B cell (primary cell): ENCODE measurements around the gene SNAPC3.

Experiments used
- EZH2 ChIP-seq: IDR thresholded peaks from 2 replicates; pipeline ENCODE4 v1.6.1; 2012; ENCODE audit warnings: borderline replicate concordance, low read depth, mild to moderate bottlenecking, moderate library complexity, low read length; ENCODE audit not compliant: insufficient read depth, poor library complexity, severe bottlenecking
- TF ChIP-seq, protein P1 (sequence below): fragments of 200-600 bp; IDR thresholded peaks from one replicate; pipeline ENCODE4 v1.8.0; 2022; ENCODE audit warnings: antibody characterized with exemption, mild to moderate bottlenecking

DNA sequence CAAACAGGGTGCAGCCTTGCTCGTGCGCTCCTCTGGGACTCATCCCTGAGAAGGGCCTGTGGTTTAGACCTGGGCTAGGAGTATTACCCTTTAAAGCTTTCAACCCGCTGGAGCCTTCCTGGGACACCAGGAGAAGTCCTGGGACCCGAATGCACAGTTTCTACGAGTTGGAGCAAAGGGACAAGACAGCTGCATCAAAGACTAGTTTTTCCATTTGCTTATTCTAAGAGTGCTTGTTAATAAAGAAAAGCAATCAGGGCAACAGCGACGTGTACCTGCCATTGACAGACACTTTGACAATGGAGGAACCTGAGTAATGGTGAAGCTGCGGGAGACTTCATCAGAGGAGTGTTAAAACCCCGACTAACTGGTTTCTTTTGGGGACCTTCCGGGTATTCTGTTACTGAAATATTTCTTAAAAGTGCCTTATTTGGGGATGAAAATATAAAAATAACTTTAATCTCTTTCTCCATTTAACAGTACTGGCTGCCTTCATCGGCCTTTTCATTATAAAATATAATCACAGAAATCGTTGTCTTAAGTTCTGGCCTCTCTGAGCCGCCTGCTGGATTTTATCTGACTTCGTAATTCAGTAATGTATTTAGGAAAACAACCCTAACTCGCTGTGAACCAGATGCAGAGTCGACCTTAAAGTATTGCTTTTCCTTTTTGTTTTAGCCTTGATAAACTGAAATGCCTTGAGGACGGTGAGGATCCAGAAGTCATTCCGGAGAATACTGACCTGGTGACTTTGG lies 732 bp downstream of the SNAPC3 start:
- TF ChIP-seq, protein P1, sequence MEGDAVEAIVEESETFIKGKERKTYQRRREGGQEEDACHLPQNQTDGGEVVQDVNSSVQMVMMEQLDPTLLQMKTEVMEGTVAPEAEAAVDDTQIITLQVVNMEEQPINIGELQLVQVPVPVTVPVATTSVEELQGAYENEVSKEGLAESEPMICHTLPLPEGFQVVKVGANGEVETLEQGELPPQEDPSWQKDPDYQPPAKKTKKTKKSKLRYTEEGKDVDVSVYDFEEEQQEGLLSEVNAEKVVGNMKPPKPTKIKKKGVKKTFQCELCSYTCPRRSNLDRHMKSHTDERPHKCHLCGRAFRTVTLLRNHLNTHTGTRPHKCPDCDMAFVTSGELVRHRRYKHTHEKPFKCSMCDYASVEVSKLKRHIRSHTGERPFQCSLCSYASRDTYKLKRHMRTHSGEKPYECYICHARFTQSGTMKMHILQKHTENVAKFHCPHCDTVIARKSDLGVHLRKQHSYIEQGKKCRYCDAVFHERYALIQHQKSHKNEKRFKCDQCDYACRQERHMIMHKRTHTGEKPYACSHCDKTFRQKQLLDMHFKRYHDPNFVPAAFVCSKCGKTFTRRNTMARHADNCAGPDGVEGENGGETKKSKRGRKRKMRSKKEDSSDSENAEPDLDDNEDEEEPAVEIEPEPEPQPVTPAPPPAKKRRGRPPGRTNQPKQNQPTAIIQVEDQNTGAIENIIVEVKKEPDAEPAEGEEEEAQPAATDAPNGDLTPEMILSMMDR: no peak
- TF ChIP-seq EZH2: no peak
